Endothelial cell of umbilical vein (primary cell): ENCODE measurements around the gene USP7. TPM values are rescaled to one million over a fixed set of nuclear protein-coding genes. Genes with fewer than 3 reads are reported as not detected.

Source experiments
- BruUV-seq: library from RNA; stranded (reverse); fragments of 400-500 nt; replicated peaks from 2 replicates; lab custom pipeline; 2021; lab: Mats Ljungman, UMichigan
- CTCF ChIA-PET: fragments of 300-600, 350-600 bp; sonication (Branson Sonifier 250); formaldehyde crosslinking; loops from one replicate; lab custom pipeline; 2021; ENCODE audit warnings: antibody characterized with exemption, inconsistent platforms; lab: Charles Lee
- POLR2A ChIA-PET: fragments of 300-600, 350-600 bp; sonication (Branson Sonifier 250); formaldehyde crosslinking; loops from one replicate; lab custom pipeline; 2021; ENCODE audit warnings: antibody characterized with exemption, inconsistent platforms; lab: Charles Lee
- DNase-seq: peaks from one replicate; pipeline ENCODE4 v3.0.0-alpha.2; 2011; ENCODE audit warnings: low read depth, low spot score
- FAIRE-seq: peaks from 2 replicates; lab custom pipeline; 2011; peaks lifted over from hg19 to GRCh38; lab: Jason Lieb, UNC
- H2AFZ ChIP-seq: 2 replicates; pipeline ENCODE4 v1.6.0; 2012; ENCODE audit warnings: low read depth, low read length, control low read depth, inconsistent platforms
- H3K27ac ChIP-seq: 2 replicates; pipeline ENCODE4 v1.5.1; 2011; ENCODE audit warnings: low read depth, mild to moderate bottlenecking, control low read depth, low read length, moderate library complexity; ENCODE audit not compliant: insufficient read depth
- H3K27me3 ChIP-seq, 2 experiments: 2 replicates each; pipeline versions ENCODE4 v1.6.0 to v1.6.1; 2011; ENCODE audit warnings: low read length in 2 of 2, mixed read lengths in 1 of 2; ENCODE audit not compliant: control insufficient read depth in 2 of 2, insufficient read depth in 2 of 2
- H3K36me3 ChIP-seq, 2 experiments: 2 replicates in 1 of 2; 3 replicates in 1 of 2; pipeline ENCODE4 v1.5.1; 2011; ENCODE audit warnings: low read length in 2 of 2, mild to moderate bottlenecking in 1 of 2, moderate library complexity in 1 of 2; ENCODE audit not compliant: control insufficient read depth in 2 of 2, insufficient read depth in 2 of 2; ENCODE audit errors: extremely low read depth in 1 of 2
- H3K4me1 ChIP-seq: 3 replicates; pipeline ENCODE4 v1.5.1; 2011; ENCODE audit warnings: mild to moderate bottlenecking, low read length; ENCODE audit not compliant: control insufficient read depth, insufficient read depth; ENCODE audit errors: extremely low read depth
- H3K4me2 ChIP-seq: 2 replicates; pipeline ENCODE4 v1.6.1; 2011; ENCODE audit warnings: low read length, control low read depth, mixed read lengths; ENCODE audit not compliant: insufficient read depth
- H3K4me3 ChIP-seq, 3 experiments: fragments of 200-600 bp in 1 of 3; sonication (generic), shearing (Covaris generic) in 1 of 3; replicated peaks in 1 of 3; 2 replicates each; pipeline ENCODE4 v1.5.1; 2011 to 2016; ENCODE audit warnings: control low read depth in 3 of 3, low read length in 3 of 3, mild to moderate bottlenecking in 2 of 3, inconsistent platforms in 1 of 3, low read depth in 1 of 3, moderate library complexity in 1 of 3; ENCODE audit not compliant: insufficient read depth in 1 of 3
- H3K79me2 ChIP-seq: 2 replicates; pipeline ENCODE4 v1.6.0; 2012; ENCODE audit warnings: low read length, inconsistent platforms; ENCODE audit not compliant: control insufficient read depth, insufficient read depth
- H3K9ac ChIP-seq: replicated peaks from 2 replicates; pipeline ENCODE3; 2011; ENCODE audit warnings: low read length, control low read depth; ENCODE audit not compliant: insufficient read depth; ENCODE audit errors: extremely low read depth
- H3K9me1 ChIP-seq: replicated peaks from 3 replicates; pipeline ENCODE4 v1.6.0; 2011; ENCODE audit warnings: mild to moderate bottlenecking, low read length; ENCODE audit not compliant: control insufficient read depth, insufficient read depth; ENCODE audit errors: extremely low read depth
- H3K9me3 ChIP-seq: replicated peaks from 2 replicates; pipeline ENCODE4 v1.5.1; 2012; ENCODE audit warnings: low read length, inconsistent platforms; ENCODE audit not compliant: control insufficient read depth, insufficient read depth
- H4K20me1 ChIP-seq: replicated peaks from 2 replicates; pipeline ENCODE3; 2011; ENCODE audit warnings: mild to moderate bottlenecking, low read length; ENCODE audit not compliant: control insufficient read depth, insufficient read depth; ENCODE audit errors: extremely low read depth
- EZH2 ChIP-seq: IDR thresholded peaks from 2 replicates; pipeline ENCODE4 v1.6.1; 2012; ENCODE audit warnings: borderline replicate concordance, low read depth, mild to moderate bottlenecking, moderate library complexity, low read length, inconsistent platforms; ENCODE audit not compliant: severe bottlenecking
- FOS ChIP-seq: IDR thresholded peaks from 2 replicates; pipeline ENCODE4 v1.6.1; 2011; ENCODE audit warnings: mild to moderate bottlenecking, low read length, moderate library complexity, borderline replicate concordance; ENCODE audit not compliant: insufficient read depth
- GATA2 ChIP-seq: IDR thresholded peaks from 2 replicates; pipeline ENCODE4 v1.7.0; 2011; ENCODE audit warnings: low read depth, mild to moderate bottlenecking, moderate library complexity, mixed read lengths, low read length; ENCODE audit not compliant: insufficient read length, insufficient read depth
- JUN ChIP-seq: IDR thresholded peaks from 2 replicates; pipeline ENCODE4 v1.6.1; 2011; ENCODE audit warnings: borderline replicate concordance, low read depth; ENCODE audit not compliant: insufficient read length, insufficient read depth
- MYC ChIP-seq: IDR thresholded peaks from one replicate; pipeline ENCODE4 v1.6.1; 2011; ENCODE audit warnings: mild to moderate bottlenecking, low read depth, low read length
- POLR2A ChIP-seq: IDR thresholded peaks from 2 replicates; pipeline ENCODE4 v1.6.1; 2012; ENCODE audit warnings: low read depth, mild to moderate bottlenecking, control low read depth, low read length
- POLR2AphosphoS5 ChIP-seq: IDR thresholded peaks from 2 replicates; pipeline ENCODE4 v1.6.1; 2012; ENCODE audit warnings: low read depth, mild to moderate bottlenecking, control low read depth, low read length, moderate library complexity; ENCODE audit not compliant: insufficient read depth
- dilution Hi-C: fragments of 300-500 bp; cut with MboI; formaldehyde crosslinking; loops from one replicate; pipeline ENCODE4 v1.15.0; 2019; ENCODE audit warnings: low sequenced_read_pairs; ENCODE audit not compliant: extremely low pct_ligation_motif_present
- intact Hi-C: fragments of 100-400 bp; cut with micrococcal nuclease; formaldehyde crosslinking; loops from one replicate; pipeline ENCODE4 v1.10.0; 2022
- polyA plus RNA-seq, 4 experiments: library from polyadenylated mRNA; depleted of rRNA in 3 of 4; stranded (reverse) in 3 of 4; unstranded in 1 of 4; fragments of >200 nt; gene quantifications; 2 replicates each; pipeline versions ENCODE4 v1.2.1 to v1.2.3, GENCODE V29; 2011 to 2012; ENCODE audit warnings: missing spikeins in 1 of 4
- total RNA-seq: library from RNA; stranded (reverse); gene quantifications from 2 replicates; pipeline ENCODE4 v1.2.3, GENCODE V29; 2021
- TF ChIP-seq, protein P1 (sequence below): IDR thresholded peaks from 2 replicates; pipeline ENCODE4 v1.6.1; 2011; ENCODE audit not compliant: insufficient read depth, insufficient read length
- TF ChIP-seq, protein P2 (sequence below), 2 donors: IDR thresholded peaks; 1 replicate in 1 of 2; 2 replicates in 1 of 2; pipeline ENCODE4 v1.5.1; 2011; ENCODE audit warnings: low read length in 2 of 2, mild to moderate bottlenecking in 2 of 2, moderate library complexity in 2 of 2, control low read depth in 1 of 2, inconsistent platforms in 1 of 2, low read depth in 1 of 2; ENCODE audit not compliant: insufficient read depth in 1 of 2; ENCODE audit errors: extremely low read depth in 1 of 2

The USP7 gene
- total and polyA plus RNA-seq, 2 donors (not counting 3 experiments of a cell fraction or from before 2014, with no cell fraction given) = 17.7 to 130 TPM

DNA sequence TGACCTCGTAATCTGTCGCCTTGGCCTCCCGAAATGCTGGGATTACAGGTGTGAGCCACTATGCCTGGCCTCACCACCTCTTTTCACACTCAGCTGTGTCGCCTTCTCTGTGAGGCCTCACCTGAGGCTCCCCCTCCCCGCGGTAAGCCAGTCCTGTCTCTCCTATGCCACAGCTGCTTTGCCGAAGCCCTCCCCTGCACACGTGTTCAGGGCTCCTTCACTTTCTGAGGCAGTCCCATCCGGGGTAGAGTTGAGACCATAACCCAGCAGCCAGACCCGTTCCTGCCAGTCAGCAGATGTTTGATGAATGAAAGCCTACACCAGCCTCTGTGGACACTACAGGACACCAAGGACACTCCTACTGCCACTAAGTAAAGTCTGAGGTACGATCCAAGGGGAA lies 10.6 kb downstream of the USP7 start:
- Histone ChIP-seq H3K4me1 (peaks cover 5% of the 10 kb centered on the region), H3K4me3 (no peak overlapping the region), H3K4me2 (no peak overlapping the region), H3K27me3 (no peaks in the 10 kb centered on the region), H3K27ac (no peak overlapping the region), H2AFZ (no peak overlapping the region), H3K9me3 (no peaks in the 10 kb centered on the region), H3K9me1 (no peaks in the 10 kb centered on the region), H3K9ac (no peak overlapping the region), H3K79me2 (peaks cover 95% of the 10 kb centered on the region), H4K20me1 (peaks cover 26% of the 10 kb centered on the region), H3K36me3 (no peaks in the 10 kb centered on the region)
- DNase-seq = no peak
- TF ChIP-seq GATA2 (no peak), JUN (no peak), MYC (no peak), POLR2A (no peak), POLR2AphosphoS5 (no peak), EZH2 (no peak), FOS (no peak)
- TF ChIP-seq, protein P1, sequence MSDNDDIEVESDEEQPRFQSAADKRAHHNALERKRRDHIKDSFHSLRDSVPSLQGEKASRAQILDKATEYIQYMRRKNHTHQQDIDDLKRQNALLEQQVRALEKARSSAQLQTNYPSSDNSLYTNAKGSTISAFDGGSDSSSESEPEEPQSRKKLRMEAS = no peak
- TF ChIP-seq, protein P2, sequence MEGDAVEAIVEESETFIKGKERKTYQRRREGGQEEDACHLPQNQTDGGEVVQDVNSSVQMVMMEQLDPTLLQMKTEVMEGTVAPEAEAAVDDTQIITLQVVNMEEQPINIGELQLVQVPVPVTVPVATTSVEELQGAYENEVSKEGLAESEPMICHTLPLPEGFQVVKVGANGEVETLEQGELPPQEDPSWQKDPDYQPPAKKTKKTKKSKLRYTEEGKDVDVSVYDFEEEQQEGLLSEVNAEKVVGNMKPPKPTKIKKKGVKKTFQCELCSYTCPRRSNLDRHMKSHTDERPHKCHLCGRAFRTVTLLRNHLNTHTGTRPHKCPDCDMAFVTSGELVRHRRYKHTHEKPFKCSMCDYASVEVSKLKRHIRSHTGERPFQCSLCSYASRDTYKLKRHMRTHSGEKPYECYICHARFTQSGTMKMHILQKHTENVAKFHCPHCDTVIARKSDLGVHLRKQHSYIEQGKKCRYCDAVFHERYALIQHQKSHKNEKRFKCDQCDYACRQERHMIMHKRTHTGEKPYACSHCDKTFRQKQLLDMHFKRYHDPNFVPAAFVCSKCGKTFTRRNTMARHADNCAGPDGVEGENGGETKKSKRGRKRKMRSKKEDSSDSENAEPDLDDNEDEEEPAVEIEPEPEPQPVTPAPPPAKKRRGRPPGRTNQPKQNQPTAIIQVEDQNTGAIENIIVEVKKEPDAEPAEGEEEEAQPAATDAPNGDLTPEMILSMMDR (IDR thresholded peaks at IDR 0.05; ENCODE audit: extremely low read depth in 1 of 2, insufficient read depth in 1 of 2, low read depth in 1 of 2, low read length in 2 of 2) = no peak
- intact Hi-C loops (no loop called here), dilution Hi-C loops (no loop called here)
- ChIA-PET CTCF (no interaction called here), POLR2A (no interaction called here)
- BruUV-seq = no TSS peak
- FAIRE-seq = no peak
